Activated T-cell treated with anti-CD3 and anti-CD28 coated beads, Interleukin-2, amount 50 U/mL, for 4 hours (primary cell): ENCODE results near the gene ARID5A. TPM values are rescaled to one million over a fixed set of nuclear protein-coding genes. Genes with fewer than 3 reads are reported as not detected.

Experiments
- ATAC-seq, 2 donors: fragments of 200-7000 bp; cut with Tn5 transposase; one replicate each; pipeline ENCODE4 v1.10.0; 2021
- DNase-seq: peaks from one replicate; pipeline ENCODE4 v3.0.0-alpha.2; 2020
- H3K27me3 Mint-ChIP-seq: one replicate; pipeline ENCODE4 v1.8.0; 2021; ENCODE audit warnings: low read depth, mixed read lengths
- H3K36me3 Mint-ChIP-seq: one replicate; pipeline ENCODE4 v1.8.0; 2022; ENCODE audit warnings: mixed read lengths; ENCODE audit not compliant: insufficient read depth
- H3K4me1 Mint-ChIP-seq: one replicate; pipeline ENCODE4 v1.8.0; 2021; ENCODE audit warnings: low read depth, mixed read lengths
- H3K4me3 Mint-ChIP-seq: one replicate; pipeline ENCODE4 v1.8.0; 2021; ENCODE audit warnings: mild to moderate bottlenecking, moderate library complexity, mixed read lengths
- H3K9me3 Mint-ChIP-seq: one replicate; pipeline ENCODE4 v1.8.0; 2021; ENCODE audit warnings: mixed read lengths
- total RNA-seq, 3 donors: library from RNA; stranded (reverse); gene quantifications; one replicate each; pipeline ENCODE4 v1.2.1, GENCODE V29; 2021

Gene ARID5A
- total RNA-seq, 3 donors from 2014 or later: 131 to 169 (median 132) TPM

GRCh38 chr2:96528006-96528699, 8.4 kb upstream of the ARID5A start:
- ATAC-seq (peak; percentile 60 to 61), DNase-seq (peak; percentile 70)
- no peaks in the 10 kb centered on the region for H3K36me3 Mint-ChIP-seq
- no peaks in the 10 kb centered on the region for H3K27me3 Mint-ChIP-seq
- H3K4me1 Mint-ChIP-seq: peaks cover 75% of the 10 kb centered on the region
- H3K9me3 Mint-ChIP-seq: no peaks in the 10 kb centered on the region
- H3K4me3 Mint-ChIP-seq: peak overlapping the region; percentile 75

DNA sequence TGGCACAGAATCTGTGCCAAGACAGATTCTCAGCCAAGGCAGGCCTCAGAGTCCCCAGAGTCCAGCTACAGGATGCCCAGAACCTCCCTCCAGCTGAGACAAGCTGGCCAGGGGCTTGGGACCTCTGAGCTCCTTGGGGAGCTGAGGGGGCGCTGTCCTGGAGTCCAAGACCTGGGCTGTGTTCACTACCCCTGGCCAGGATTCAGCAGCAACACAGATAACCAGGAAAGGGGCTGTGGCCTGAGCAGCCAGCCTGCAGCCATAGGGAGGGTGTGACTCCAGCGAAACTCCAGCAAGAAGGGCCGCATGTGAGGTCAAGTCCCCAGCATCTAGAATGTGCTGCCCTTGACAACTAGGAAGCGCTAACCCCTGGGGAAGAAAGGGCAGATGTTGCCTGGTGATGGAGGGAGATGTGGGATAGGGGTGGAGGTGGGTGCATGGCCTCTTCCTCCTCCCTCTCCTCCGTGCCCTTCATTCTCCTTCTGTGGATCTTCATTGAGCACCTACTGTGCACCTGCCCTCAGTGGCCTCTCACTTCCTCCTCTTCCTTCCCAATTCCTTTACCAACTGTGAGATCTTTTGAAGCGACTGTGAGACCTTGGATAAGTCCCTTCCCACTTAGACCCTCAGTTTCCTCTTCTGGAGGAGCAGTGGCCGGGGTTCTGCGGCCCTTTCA, 7.7 kb upstream of the ARID5A start:
- H3K36me3 Mint-ChIP-seq: no peaks in the 10 kb centered on the region
- H3K27me3 Mint-ChIP-seq: no peaks in the 10 kb centered on the region
- ATAC-seq: no peak

GRCh38 chr2:96529376-96530143, 7.0 kb upstream of the ARID5A start:
- Mint-ChIP-seq H3K9me3 (no peaks in the 10 kb centered on the region), H3K4me3 (no peak overlapping the region), H3K36me3 (no peaks in the 10 kb centered on the region), H3K4me1 (peaks cover 78% of the 10 kb centered on the region), H3K27me3 (no peaks in the 10 kb centered on the region)
- DNase-seq (no peak), ATAC-seq (no peak)

More for the DNA sequence above, 7.7 kb upstream of the ARID5A start:
- H3K4me1 Mint-ChIP-seq: peaks cover 78% of the 10 kb centered on the region
- peak overlapping the region; percentile 75 for H3K4me3 Mint-ChIP-seq
- no peak for DNase-seq
- no peaks in the 10 kb centered on the region for H3K9me3 Mint-ChIP-seq

DNA sequence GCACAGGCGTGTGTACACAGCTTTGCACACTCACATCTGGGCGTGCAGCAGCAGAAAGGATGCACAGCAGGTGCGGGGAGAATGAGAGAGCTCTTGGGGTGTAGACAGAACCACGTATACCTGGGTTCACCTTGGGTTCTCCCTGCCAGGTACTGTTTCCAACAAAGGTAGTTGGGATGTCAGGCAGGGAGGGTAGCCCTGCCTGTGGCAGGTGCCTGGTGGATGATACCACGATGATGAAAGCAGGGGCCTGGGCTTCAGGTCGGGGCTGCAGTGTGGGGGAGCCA, 6.5 kb upstream of the ARID5A start:
- Mint-ChIP-seq H3K9me3 (no peaks in the 10 kb centered on the region), H3K36me3 (no peaks in the 10 kb centered on the region)
- DNase-seq: no peak

GRCh38 chr2:96530474-96531357, 5.8 kb upstream of the ARID5A start:
- Mint-ChIP-seq H3K9me3 (no peaks in the 10 kb centered on the region), H3K36me3 (no peaks in the 10 kb centered on the region), H3K4me3 (no peak overlapping the region), H3K27me3 (no peaks in the 10 kb centered on the region), H3K4me1 (peaks cover 75% of the 10 kb centered on the region)
- no peak for DNase-seq
- ATAC-seq: no peak

More for the DNA sequence above, 6.5 kb upstream of the ARID5A start:
- Mint-ChIP-seq H3K4me1 (peaks cover 75% of the 10 kb centered on the region), H3K27me3 (no peaks in the 10 kb centered on the region), H3K4me3 (no peak overlapping the region)
- no peak for ATAC-seq

DNA sequence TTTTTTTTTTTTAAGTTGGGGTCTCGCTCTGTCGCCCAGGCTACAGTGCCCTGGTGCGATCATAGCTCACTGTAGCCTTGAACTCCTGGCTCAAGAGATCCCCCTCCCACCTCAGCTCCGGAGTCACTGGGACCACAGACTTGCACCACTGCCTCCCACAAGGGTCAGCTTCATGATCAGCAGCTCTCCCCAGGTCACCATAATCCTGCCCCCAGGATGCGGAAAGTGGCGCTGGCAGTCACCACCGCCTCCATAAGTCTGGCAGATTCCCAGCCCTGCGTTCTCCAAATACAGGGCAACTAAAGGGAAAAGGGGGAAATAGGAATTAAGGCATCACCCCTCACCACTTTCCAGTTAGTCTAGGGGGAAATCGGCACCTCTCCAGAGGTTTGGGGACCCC, 5.2 kb upstream of the ARID5A start:
- no peaks in the 10 kb centered on the region for H3K27me3 Mint-ChIP-seq
- DNase-seq: no peak
- H3K4me3 Mint-ChIP-seq: peak overlapping the region; percentile 73
- peaks cover 77% of the 10 kb centered on the region for H3K4me1 Mint-ChIP-seq
- ATAC-seq: no peak
- no peaks in the 10 kb centered on the region for H3K9me3 Mint-ChIP-seq
- no peaks in the 10 kb centered on the region for H3K36me3 Mint-ChIP-seq

GRCh38 chr2:96531872-96532505, 4.6 kb upstream of the ARID5A start:
- peaks cover 73% of the 10 kb centered on the region for H3K4me1 Mint-ChIP-seq
- H3K27me3 Mint-ChIP-seq: no peaks in the 10 kb centered on the region
- H3K4me3 Mint-ChIP-seq: peak overlapping the region; percentile 73
- ATAC-seq (peak; percentile 45 to 47), DNase-seq (peak; percentile 87)
- no peaks in the 10 kb centered on the region for H3K36me3 Mint-ChIP-seq
- H3K9me3 Mint-ChIP-seq: no peaks in the 10 kb centered on the region

- Mint-ChIP-seq H3K36me3 (no peaks in the 10 kb centered on the region), H3K4me1 (peaks cover 70% of the 10 kb centered on the region), H3K9me3 (no peaks in the 10 kb centered on the region), H3K27me3 (no peaks in the 10 kb centered on the region), H3K4me3 (peak overlapping the region; percentile 73)
- DNase-seq (no peak), ATAC-seq (no peak)
Measured at GRCh38 chr2:96532641-96533291, 3.8 kb upstream of the ARID5A start.

DNA sequence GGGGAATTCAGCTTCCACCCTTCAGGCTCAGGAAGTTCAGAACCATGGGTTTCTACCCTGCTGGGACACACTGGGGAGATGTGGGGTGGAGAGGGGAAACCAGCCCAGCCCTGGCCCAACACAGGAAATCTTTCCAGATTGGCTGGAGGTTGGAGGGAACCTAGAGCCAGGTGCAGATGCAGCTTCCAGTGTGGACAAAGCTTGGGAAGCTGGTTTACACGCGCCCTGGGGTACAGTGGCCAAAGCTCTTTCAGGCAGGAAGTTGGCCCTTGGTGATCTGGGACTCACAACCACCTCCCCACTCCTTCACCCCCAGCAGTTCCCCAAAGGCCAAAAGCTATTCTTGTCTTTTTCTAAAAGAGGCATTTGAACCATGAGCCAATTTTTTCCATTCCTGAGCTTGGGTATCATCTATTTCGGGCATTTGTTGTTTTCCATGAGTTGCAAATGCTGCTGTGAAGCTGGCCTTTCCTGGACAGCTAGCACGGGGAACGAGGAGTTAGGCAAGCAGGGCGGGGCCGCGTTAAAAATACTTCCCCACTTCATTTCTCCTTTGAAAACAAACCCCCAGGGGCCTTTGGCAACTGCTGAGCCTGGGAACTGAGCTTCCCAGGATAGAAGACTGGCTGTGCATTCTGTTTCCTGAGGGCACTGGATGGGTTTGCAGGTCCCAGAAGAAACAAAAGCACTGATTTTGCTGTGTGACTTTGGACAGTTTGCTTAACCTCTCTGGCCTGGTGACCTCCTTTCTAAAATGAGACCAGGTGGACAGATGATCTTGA, 3.1 kb upstream of the ARID5A start:
- H3K9me3 Mint-ChIP-seq: no peaks in the 10 kb centered on the region
- H3K4me3 Mint-ChIP-seq: no peak overlapping the region
- H3K4me1 Mint-ChIP-seq: peaks cover 64% of the 10 kb centered on the region
- no peak for DNase-seq
- no peak for ATAC-seq
- no peaks in the 10 kb centered on the region for H3K27me3 Mint-ChIP-seq
- peaks cover 1% of the 10 kb centered on the region for H3K36me3 Mint-ChIP-seq

- Mint-ChIP-seq H3K4me3 (no peak overlapping the region), H3K9me3 (no peaks in the 10 kb centered on the region)
- ATAC-seq: no peak
Measured at GRCh38 chr2:96534141-96534540, 2.4 kb upstream of the ARID5A start.

GRCh38 chr2:96534701-96535181, 1.8 kb upstream of the ARID5A start:
- ATAC-seq (no peak), DNase-seq (no peak)
- Mint-ChIP-seq H3K4me1 (peaks cover 63% of the 10 kb centered on the region), H3K9me3 (no peaks in the 10 kb centered on the region), H3K36me3 (peaks cover 10% of the 10 kb centered on the region), H3K27me3 (no peaks in the 10 kb centered on the region), H3K4me3 (no peak overlapping the region)

More at GRCh38 chr2:96534141-96534540, 2.4 kb upstream of the ARID5A start:
- Mint-ChIP-seq H3K27me3 (no peaks in the 10 kb centered on the region), H3K4me1 (peaks cover 63% of the 10 kb centered on the region), H3K36me3 (peaks cover 4% of the 10 kb centered on the region)
- DNase-seq: no peak

DNA sequence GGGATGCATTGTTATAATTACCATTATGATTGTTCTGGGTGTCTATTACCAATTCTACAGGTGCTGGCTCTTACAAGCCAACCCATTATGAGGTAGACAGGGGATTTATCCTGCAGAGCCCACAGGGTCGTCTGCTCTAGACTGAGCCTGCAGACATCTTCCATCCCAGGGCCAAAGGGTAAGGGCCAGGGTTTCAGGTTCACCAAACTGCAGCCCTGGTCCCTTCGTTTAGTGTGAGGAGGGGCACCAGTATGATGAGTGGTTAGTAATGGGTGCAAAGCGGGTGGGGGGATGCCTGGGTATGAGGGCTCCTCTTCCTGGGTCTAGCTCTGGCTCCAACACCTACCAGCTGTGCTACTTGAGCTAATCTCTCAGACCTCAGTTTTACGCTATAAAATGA, 1.2 kb upstream of the ARID5A start:
- no peak for DNase-seq
- Mint-ChIP-seq H3K4me1 (peaks cover 63% of the 10 kb centered on the region), H3K27me3 (no peaks in the 10 kb centered on the region), H3K36me3 (peaks cover 14% of the 10 kb centered on the region), H3K9me3 (no peaks in the 10 kb centered on the region), H3K4me3 (no peak overlapping the region)
- no peak for ATAC-seq
